A204.1 (cell line): ENCODE results near the gene SERINC1.

Experiments
- FAIRE-seq: peaks from 2 replicates; lab custom pipeline; 2012; peaks lifted over from hg19 to GRCh38; lab: Jason Lieb, UNC

Gene SERINC1

DNA sequence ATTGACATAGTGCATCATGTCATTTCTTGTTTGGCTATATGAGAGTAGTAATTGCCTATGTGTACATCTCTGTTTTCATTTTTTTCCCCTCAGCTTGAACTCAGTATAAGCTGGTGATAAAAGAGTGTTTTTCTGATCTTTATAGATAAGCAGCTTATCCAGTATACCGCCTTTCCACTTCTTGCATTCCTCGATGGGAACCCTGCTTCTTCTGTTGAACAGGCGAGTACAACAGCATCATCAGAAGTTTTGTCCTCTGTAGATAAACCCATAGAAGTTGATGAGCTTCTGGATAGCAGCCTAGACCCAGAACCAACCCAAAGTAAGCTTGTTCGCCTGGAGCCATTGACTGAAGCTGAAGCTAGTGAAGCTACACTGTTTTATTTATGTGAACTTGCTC is 39.8 kb downstream of the SERINC1 start:
- FAIRE-seq, result no peak

DNA sequence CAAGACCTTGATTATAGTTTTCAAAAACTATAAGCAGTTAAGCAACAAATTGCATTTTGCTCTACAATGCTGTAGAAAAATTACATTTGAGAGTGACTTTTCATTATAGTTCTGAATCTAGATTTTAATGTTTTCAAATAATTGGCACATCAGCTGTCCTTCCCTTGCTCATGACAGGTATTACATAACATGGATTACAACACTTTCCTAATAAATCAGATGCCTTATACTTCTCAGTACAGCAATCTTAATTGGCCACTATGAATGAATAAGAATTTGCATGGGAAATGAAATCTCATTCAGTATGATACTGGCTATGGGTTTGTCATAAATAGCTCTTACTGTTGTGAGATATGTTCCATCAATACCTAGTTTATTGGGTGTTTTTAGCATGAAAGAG is 42.3 kb downstream of the SERINC1 start:
- FAIRE-seq, result no peak

DNA sequence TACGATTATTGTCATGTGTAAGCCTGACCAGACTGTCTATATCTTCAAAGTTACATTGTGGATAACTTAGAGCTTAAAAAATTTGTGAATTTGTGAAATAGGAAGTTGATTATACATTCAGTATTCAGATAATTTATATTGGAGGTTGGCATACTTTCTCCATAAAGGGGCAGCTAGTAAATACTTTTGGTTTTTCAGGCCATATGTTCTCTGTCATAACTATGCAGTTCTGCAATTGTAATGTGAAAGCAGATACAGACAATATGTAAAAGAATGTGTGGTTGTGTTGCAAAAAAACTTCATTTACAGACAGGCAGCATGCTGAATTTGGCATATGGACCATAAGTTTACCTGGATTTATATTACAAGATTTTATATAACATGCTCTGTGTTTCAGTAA is 42.8 kb downstream of the SERINC1 start:
- FAIRE-seq, result no peak

DNA sequence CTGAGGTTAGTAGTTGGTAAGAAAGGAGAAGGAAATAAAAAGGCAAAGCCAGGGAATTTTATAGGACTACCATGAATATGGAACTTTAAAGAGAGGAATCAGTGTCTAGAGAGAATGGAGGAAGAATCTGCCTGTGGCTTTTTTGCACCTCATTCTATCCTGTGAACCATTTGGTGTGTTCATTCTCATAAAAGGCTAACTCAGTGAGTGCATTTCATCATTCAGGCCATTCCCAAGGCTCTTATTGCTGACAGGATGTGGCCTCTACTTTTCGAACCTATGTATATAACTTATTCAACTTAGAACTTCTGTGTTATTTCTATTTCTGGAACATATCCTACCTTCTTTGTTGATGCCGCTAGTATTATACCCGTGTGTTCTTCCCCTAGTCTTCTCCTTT is 45.0 kb downstream of the SERINC1 start:
- FAIRE-seq, result no peak

DNA sequence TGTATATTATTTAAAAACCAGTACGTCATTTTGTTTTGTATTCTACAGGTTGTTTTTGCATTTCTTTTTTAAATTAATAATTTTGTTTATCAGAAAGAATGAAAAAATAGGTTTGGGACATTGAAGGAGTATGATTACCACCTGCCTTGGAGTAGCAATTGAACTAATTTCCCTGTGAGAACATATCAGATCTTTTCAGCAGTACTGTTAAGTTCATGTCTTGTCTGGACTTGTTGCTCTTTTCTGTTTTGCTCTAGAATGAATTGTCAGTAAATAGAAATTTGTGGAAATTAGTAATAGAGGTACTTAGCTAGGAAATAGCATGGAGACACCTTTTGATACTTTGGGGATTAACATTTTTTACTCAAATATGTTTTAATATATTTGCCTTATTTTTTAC is 47.9 kb downstream of the SERINC1 start:
- FAIRE-seq, result no peak

DNA sequence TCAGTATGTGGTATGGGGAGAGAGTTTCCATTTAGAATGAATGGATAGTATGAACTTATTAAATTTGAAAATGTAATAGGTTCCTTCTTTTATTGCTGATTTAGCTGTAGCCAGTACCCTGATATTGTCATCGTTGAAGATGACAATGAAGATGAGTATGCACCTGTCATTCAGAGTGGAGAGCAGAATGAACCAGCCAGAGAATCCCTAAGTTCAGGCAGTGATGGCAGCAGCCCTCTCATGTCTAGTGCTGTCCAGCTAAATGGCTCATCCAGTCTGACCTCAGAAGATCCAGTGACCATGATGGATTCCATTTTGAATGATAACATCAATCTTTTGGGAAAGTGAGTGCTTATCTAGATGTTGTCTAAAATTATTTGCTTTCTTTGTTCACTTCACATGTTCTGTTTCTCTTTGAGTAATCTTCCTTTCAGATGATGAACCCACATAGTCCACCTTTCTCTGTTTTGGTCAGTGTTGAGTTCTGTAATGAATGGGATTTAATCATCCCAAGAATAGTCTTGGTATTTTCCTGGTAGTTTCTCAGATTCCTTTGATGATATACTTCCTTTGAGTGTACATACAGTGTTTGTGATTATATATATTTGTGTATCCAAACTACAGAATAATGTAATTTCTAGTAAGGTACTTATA is 48.9 kb downstream of the SERINC1 start:
- FAIRE-seq, result no peak

DNA sequence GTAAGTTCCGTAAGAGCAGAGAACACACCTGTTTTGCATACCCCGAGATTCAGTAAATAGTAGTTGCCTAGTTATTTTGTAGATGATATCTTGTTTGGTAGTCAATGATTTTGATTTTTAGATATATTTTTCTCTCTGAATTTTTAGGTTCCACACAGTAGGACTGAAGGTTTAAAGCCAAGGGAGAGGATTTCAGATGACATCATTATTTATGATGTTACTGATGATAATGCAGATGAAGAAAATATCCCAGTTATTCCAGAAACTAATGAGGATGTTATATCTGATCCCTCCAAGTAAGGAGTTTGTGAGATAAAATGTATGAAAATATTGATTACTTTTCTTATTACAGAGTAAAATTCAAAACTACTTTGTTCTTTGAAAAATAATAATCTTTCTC is 49.6 kb downstream of the SERINC1 start:
- FAIRE-seq, result no peak

DNA sequence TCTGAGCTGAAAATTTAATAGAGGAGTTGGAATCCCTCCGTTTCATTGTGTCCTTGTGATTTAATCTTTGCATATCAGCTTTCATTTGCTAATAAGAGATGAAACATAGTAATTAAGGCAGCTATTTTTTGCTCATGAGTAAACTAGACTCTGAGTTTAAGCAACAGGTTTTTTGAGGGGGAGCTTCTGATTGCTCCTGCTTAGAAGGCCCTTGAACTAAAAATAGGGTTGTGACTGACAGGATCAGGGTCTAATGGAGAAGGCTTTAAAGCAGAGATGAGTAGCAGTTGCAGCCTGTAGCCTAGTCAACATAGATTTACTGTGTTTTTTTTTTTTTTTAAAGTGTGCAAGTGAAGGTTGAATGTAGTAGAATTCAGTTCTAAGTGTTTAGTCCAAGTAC is 54.8 kb downstream of the SERINC1 start:
- FAIRE-seq, result no peak

DNA sequence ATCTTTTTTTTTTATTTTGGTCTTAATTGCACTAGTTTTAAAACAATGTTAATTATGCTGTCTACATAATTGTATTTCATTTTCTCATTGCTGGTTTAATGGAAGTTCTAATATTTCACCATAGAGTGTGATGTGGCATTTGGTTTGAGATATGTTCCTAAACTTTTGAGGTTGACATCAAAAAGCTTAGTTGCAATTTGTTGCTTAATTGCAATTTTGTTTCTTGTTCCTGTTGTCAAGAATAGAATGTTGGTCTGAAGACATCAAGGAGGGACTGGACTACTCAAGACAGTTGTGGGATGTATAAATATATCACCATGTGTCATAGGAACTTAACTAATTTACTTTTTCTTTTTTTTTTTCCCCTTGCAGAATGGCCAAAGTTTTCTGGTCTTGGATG is 59.6 kb downstream of the SERINC1 start:
- no peak for FAIRE-seq

DNA sequence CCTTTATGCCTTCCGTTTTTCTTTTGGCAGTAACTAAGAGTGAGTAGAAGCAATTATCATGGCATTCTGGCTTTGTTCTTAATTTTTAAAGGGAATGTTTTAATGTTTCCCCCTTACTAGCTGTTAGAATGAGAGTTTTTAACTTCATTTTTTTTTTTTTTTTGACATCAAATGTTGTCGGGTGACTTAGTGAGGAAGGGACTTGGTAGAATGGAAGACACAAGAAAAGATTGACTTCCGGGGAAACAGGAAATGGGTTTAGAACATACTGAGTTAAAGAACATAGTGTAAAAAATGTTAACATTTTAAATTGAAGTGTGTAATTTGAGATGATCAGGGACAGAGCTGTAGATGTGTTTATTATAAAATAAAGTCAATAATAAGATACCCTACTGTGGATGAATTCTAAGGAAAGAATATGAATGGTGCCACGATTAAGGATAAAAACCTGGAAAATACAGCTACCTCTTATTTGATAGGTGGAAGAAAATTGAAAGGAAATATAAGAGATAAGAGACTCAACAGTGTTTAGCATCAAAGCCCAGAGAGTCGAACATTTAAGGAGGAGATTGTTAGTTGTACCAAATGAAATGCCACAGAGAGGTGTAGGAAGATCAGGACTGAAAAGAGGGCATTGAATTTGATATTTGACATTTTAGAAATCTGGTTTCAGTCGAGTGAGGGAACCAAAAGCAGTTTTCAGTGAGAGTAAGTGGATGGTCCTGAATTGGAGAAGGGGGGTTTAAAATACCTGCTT is 62.7 kb downstream of the SERINC1 start:
- FAIRE-seq, result no peak

DNA sequence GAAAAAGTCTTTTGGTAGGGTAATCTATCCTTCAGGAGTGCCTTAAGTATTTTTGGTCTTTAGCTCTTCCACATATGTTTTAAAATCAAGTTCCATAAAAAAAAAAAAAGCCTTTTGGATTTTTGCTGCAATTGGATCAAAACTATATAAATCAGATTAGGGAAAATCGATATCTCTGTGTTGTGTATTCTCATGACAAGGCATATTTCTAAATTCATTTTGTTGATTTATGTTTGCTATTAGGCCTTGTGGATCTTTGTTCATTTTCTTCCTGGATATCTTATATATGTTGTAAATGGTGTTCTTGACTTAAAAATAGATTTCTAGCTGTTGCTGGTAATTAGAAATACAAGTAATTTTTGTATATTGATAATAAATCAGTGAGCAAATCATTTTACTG is 63.4 kb downstream of the SERINC1 start:
- no peak for FAIRE-seq

DNA sequence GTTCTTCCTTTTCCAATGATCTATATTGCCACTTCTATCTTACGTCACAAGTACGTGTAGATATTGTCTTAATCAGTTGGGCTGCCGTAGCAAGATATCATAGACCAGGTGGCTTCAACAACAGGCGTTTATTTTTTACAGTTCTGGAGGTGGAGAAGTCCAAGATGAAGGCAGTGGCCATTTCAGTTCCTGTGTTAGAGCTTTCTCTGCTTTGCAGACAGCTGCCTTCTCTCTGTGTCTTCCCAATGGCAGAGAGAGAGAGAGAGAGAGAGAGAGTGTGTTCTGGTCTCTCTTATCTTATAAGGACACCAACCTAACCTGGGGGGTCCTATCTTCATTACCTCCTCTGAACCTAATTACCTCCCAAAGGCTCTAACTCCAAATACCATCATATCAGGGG is 63.9 kb downstream of the SERINC1 start:
- no peak for FAIRE-seq

DNA sequence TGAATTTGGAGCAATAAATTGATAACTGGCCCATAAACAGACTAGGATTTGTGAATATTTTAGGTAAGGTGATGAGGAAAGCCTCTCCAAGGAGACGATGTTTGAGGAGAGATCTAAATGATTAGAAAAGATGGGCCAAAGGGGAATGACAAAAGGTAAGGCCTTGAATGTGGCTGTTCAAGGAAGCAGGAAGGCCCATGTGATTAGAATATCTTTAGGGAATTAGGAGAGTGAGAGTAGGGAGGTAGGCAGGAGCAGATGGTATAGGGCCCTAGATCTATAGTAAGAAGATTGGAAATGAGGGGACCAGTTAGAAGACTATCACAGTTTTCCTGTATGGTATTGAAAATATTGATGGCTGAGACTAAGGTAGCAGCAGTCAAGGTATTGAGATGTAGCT is 65.4 kb downstream of the SERINC1 start:
- no peak for FAIRE-seq

DNA sequence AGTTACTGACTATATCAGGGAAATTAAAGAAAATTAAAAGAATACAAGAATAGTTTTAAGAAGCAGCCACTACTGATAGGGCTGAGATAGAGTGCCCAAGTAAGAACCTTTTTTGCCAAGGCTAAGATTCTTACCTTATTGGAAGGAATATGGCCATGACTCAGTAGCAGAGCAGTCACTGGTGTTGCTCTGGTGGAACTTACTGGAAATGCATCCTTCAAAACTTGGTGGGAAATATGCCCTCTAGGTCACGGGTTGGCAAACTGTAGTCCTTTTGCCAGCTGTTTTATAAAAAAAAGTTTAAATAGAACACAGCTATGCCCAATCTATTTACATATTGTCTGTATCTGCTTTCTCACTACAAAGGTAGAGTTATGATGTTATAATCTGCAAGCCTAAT is 66.2 kb downstream of the SERINC1 start:
- FAIRE-seq, result no peak

DNA sequence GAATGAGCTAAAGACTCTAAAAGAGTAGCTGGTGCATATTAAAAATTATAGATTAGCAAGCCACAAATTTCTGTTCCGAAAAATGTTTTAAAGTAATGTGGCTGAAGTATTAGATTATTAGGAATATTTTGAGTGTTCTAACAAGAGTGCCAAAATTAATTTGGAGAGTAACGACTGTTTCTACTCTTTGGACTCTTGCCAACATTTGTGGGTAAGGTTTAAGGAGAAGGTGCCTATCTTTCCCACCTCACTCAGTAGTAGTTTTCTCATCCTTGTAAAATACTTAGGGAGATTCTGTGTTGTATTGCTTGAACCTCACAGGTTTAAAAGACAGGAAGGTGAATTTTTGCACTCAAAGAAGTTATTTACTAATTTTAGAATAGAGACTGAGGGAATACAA is 67.2 kb downstream of the SERINC1 start:
- no peak for FAIRE-seq

DNA sequence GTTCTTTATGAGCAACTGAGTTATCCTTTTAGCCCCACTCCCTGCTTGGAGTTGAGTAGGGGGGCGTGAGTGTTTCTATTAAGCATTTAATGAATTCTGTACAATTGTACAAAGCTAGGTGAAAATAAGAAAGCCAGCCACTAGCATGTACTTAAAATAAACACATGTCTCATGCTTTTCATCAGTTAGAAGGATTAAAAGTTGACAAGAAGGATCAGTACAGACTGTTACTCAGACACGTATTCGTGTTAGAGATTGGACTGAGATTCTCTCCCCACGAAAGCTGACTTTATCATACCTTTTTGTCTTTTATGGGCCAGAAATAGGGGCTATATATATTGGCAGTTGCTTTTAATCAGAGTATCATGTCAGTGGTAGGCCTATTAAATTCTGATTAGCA is 70.5 kb downstream of the SERINC1 start:
- FAIRE-seq, result no peak

DNA sequence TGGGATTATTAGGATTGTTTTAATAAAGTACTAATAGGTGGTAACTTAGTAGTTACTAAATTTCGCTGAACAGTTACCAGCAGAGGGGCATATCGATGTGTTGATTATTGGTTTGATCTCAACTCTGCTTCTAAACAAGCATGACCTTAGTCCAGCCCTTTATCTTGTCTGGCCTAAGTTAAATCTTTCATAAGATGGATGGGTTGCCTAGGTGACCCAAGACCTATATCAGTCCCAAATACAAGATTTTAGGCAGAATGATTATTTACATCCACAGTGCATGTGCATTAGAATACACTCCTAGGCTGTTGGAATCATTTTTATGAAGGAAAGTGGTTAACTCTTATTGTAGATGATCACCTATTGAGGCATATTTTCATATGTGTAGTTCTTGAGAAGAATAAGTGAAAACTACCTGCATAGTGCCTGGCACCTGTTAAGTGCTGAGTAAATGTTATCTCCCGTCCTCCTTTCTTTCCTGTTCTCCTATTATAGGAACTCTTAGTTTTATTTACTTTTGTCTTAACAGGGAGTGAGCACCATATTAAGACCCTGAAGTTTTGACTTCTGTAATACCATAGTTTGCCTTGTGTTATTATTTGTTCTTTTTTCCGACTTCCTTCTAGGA is 71.0 kb downstream of the SERINC1 start:
- FAIRE-seq, result no peak

DNA sequence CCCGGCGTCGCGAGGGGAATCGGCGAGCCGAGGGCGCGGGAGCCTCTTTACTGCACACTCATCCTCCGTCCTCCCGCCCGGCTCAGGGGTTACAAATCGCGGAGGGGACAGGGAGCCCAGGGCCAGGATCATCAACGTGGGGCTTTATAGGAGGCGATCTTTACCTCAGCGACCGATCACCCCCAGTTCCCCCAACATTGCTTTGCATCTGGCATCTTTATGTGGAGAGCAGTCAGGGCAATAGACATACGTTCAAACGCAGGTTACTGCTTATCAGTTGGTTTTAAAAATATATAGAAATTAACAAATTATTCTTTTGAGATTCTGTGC is 71.5 kb downstream of the SERINC1 start:
- no peak for FAIRE-seq

DNA sequence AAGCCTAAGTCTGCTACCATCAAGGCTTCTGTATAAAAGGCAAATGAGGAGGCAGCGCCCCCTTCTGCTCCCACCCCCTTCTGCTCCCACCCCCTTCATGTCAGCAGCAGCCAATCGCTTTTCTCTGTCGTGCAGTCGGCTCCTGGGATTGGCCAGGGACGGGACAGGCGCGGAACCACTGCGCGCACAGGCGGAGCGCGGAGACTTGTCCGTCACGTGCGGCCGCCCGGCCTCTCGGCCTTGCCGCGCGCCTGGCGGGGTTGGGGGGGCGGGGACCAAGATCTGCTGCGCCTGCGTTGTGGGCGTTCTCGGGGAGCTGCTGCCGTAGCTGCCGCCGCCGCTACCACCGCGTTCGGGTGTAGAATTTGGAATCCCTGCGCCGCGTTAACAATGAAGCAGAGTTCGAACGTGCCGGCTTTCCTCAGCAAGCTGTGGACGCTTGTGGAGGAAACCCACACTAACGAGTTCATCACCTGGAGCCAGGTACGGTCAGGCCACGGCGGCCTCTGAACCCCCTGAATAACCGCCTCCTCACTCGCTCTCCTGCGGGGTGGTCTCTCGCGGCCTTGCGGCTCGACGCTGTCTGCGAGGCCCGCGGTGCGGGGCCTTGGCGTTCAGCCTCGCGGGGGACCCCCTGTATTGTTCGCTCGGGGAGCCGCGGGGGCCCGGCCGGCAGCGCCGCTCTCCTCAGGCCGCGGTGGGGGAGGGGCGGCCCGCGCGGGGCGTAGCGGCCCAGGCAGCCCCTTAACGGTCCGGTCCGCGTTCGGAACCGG is 72.1 kb downstream of the SERINC1 start, which contains the start of gene HSF2:
HSF2 (plus strand) TSS at position 305 of the 773 bp plus-strand sequence; CDS start at position 391, 86 bp downstream.
- FAIRE-seq, result peak; percentile 25

DNA sequence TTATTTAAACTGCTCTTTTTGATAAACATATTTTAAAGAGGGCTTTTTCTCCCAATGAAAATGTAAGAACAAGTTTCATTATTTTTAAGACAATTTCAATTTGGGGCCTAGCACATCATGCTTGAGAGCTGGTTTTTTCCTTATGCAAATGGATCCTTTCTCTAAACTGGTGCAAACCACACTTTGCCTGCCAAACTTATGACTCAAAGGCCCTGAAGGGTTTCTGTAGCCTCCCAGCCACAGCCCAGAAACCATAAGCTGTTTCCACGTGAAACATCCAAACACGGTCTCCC is 72.6 kb downstream of the SERINC1 start:
- no peak for FAIRE-seq

DNA sequence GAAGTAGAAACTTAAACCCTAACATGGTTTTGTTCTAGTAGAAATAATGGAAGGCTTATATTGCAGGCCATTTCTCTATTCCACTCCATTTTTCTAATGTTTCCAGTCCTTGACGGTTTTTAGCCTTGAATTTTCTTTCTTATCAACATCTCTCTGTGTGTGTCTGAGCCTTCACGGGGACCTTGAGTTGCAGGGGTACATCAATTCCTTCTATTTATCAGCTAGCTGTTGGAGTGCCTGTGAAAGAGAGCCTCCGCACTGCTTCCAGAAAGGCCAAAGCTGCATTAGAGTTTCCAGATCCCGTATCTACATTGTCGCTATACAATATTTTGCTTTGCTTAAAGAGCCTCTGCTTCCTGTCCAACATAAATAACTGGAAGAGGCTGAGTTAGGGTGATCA is 77.6 kb downstream of the SERINC1 start:
- no peak for FAIRE-seq

DNA sequence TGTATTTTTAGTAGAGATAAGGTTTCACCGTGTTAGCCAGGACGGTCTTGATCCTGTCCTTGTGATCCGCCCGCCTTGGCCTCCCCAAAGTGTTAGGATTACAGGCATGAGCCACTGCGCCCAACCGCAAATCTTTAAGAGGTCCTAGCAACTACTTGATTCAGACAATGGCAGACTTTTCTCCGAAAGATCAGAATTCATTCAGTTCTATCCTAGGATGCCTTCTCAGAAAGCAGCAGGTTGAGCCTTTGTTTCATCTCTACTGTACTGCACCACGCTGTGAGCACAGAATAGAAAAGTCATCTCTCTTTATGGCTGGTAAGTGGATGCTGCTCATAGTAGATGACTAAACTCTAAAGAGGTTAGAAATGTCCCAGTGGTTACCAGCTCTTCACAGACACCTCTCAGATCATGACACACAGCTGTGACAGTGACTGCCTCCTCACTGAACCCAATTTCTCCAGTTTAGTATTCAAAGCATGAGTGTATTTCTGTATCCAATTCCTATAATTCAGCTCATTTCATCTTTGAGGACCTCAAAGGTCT is 78.2 kb downstream of the SERINC1 start:
- no peak for FAIRE-seq
